Inferior parietal cortex (tissue), 1 donor: ENCODE measurements around the gene PM20D1.
"Not testable (repeated sequence)": the region's sequence is repeated elsewhere in the genome, so short reads cannot be mapped to it uniquely, and the experiment has no call there.

Source experiments
- DNase-seq: peaks from one replicate; pipeline ENCODE4 v3.0.0-alpha.2; 2016; ENCODE audit errors: extremely low spot score

Gene PM20D1

DNA sequence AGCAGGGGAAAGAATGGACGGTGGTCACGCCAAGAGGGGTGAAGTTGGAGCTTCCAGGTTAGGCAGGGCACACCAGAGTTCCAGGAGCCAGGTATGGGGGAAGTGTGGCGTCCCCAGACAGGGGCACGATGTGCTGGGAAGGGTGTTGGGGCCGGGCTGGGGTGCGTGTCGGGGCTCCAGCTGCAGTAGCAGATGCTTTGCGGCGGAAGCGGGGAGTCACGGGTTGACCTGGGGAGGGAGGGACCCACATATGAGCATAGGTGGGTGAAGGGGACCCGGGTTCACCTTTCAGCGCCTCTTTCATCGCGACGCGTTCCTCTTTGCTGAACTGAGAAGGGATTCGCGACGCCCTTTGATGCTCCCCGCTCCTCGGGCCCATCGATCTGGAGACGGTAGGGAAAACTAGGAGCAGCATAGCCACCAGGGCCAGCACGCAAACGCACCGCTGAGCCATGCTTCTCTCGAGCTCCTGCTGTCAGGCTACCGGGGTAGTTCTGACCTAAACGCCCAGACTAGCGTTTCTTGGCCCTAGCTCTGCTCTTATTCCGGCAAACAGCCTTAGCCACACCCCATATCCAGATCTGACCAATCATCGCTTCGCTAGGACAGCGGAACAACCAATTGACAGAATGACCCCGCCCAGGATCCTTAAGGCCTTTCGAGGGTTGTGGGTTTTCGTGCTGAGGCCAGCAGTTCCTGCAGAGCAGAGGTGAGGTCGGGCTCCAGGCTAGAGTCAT, at the start of gene PM20D1:
PM20D1 (minus strand) TSS at position 514 of the 737 bp plus-strand sequence; CDS start at position 454, 60 bp downstream.
- peak; percentile 86 for DNase-seq

DNA sequence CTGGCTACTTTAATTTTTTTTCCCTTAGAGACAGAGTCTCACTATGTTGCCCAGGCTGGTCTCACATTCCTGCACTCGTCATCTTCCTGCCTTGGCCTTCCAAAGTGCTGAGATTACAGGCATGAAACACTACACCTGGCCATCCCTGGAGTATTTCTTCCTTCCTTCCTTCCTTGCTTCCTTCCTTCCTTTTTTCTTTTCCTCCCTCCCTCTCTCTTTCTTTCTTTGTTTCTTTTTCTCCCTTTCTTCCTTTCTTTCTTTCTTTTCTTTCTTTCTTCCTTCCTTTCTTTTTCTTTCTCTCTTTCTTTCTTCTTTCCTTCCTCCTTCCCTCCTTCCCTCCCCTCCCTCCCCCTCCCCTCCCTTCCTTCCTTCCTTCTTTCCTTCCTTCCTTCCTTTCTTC, 46.4 kb upstream of the PM20D1 start:
- no peak for DNase-seq

GRCh38 chr1:205894119-205894518, 44.2 kb upstream of the PM20D1 start:
- DNase-seq: not testable (repeated sequence)

- DNase-seq: not testable (repeated sequence)
Measured at GRCh38 chr1:205892175-205892574, 42.2 kb upstream of the PM20D1 start.

- DNase-seq: not testable (repeated sequence)
Measured at GRCh38 chr1:205891481-205891880, 41.5 kb upstream of the PM20D1 start.

GRCh38 chr1:205890631-205891030, 40.7 kb upstream of the PM20D1 start:
- DNase-seq: not testable (repeated sequence)

DNA sequence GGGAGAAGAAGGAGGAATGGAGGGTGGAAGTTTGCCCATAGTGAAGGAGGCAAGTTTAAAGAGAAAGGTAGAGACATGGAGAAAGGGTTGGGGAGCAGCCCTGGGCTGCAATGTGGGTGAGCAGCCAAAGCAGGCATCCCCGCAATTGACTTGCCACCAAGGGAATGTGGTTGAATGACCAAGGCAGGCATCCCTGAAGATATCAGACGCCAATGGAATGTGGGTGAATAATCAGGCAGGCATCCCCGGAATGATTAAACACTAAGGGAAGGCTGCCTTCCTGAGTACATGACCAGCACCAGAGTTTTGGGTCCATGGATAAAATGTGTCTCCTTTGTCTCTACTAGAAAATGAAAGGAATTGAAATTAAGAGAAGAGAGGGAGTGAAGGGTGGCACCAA, 39.8 kb upstream of the PM20D1 start:
- DNase-seq: not testable (repeated sequence)

- not testable (repeated sequence) for DNase-seq
Measured at GRCh38 chr1:205889006-205889405, 39.1 kb upstream of the PM20D1 start.

DNA sequence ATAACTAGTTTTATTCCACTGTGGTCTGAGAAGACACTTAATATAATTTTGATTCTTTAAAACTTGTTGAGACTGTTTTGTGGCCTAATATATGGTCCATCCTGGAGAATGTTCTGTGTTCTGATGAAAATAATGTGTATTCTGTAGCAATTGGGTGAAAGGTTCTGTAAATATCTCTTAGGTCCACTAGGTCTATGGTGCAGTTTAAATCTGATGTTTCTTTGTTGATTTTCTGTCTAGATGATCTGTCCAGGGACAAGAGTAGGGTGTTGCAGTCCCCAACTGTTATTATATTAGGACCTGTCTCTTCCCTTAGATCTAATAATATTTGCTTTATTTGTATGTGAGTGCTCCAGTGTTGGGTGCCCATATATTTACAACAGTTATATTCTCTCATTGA, 33.9 kb upstream of the PM20D1 start:
- DNase-seq: no peak

DNA sequence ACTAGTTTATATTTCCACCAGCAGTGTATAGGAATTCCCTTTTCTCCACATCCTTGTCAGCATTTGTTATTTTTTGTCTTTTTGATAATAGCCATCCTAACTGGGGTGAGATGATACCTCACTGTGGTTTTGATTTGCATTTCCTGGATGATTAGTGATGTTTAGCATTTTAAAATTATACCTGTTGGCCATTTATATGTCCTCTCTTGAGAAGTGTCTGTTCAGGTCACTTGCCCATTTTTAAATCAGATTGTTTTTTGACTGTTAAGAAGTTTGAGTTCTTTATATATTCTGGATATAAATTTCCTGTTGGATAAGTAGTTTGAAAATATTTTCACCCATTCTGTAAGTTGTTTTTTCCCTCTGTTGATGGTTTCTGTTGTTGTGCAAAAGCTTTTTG, 31.0 kb upstream of the PM20D1 start:
- DNase-seq: no peak

- no peak for DNase-seq
Measured at GRCh38 chr1:205879974-205880373, 30.0 kb upstream of the PM20D1 start.

DNA sequence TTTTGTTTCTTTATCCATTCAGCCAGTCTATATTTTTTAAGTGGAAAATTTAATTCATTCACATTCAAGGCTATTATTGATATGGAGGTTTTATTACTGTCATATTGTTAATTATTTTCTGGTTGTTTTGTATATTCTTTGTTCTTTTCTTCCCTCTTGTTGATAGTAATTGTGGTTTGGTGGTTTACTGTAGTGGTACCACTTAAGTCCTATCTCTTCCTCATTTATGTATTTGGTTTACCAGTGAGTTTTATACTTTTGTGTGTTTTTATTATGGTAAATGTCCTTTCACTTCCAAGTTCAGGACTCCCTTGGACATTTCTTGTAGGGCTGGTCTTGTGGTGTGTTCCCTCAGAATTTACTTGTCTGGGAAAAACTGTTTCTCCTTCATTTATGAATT, 28.1 kb upstream of the PM20D1 start:
- no peak for DNase-seq

DNA sequence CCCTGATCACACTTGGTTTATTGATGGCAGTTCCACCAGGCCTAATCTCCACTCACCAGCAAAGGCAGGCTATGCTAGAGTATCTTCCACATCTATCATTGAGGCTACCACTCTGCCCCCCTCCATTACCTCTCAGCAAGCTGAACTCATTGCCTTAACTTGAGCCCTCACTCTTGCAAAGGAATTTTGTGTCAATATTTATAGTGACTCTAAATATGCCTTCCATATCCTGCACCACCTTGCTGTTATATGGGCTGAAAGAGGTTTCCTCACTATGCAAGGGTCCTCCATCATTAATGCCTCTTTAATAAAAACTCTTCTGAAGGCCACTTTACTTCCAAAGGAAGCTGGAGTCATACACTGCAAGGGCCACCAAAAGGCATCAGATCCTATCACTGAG, 23.2 kb upstream of the PM20D1 start:
- DNase-seq: not testable (repeated sequence)

DNA sequence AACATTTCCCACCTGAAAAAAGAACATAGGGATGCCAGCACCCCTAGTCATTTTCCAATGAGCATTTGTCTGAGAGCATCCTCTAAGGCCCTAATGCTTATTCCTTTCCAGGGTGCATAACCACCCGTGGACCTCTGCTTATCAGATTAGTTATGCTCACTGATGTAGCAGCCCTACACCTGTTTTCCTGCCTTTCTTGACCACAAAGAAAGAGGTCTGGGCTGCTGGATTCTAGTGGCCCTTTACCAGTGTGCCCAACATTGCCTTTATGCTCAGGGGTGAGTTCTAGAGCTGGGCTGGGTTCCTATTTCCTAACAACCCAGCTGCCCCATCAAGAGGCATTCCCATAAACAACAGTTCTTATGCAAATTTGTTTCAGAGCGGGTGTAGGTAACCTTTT, 20.3 kb upstream of the PM20D1 start:
- DNase-seq: no peak

GRCh38 chr1:205861540-205861939, 11.6 kb upstream of the PM20D1 start:
- DNase-seq: no peak

- no peak for DNase-seq
Measured at GRCh38 chr1:205858141-205858961, 8.4 kb upstream of the PM20D1 start.

- not testable (repeated sequence) for DNase-seq
Measured at GRCh38 chr1:205857501-205857900, 7.6 kb upstream of the PM20D1 start.

- DNase-seq: no peak
Measured at GRCh38 chr1:205856433-205856832, 6.5 kb upstream of the PM20D1 start.

DNA sequence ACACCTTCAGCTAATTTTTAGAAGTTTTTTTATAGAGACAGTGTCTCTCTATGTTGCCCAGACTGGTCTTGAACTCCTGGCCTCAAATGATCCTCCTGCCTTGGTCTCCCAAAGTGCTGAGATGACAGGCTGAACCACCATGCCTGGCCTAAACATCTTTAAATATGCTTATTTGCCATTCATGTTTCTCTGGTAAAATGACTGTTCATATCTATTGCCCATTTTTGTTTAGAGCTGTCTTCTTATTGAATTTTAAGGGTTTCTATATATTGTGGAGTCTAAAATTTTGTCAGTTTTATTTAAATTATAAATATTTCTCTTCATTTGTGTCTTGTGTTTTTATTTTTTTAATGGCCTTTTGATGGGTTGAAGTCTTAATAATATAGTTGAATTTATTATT, 3.0 kb upstream of the PM20D1 start:
- DNase-seq: no peak

GRCh38 chr1:205851993-205852392, 2.1 kb upstream of the PM20D1 start:
- no peak for DNase-seq

DNA sequence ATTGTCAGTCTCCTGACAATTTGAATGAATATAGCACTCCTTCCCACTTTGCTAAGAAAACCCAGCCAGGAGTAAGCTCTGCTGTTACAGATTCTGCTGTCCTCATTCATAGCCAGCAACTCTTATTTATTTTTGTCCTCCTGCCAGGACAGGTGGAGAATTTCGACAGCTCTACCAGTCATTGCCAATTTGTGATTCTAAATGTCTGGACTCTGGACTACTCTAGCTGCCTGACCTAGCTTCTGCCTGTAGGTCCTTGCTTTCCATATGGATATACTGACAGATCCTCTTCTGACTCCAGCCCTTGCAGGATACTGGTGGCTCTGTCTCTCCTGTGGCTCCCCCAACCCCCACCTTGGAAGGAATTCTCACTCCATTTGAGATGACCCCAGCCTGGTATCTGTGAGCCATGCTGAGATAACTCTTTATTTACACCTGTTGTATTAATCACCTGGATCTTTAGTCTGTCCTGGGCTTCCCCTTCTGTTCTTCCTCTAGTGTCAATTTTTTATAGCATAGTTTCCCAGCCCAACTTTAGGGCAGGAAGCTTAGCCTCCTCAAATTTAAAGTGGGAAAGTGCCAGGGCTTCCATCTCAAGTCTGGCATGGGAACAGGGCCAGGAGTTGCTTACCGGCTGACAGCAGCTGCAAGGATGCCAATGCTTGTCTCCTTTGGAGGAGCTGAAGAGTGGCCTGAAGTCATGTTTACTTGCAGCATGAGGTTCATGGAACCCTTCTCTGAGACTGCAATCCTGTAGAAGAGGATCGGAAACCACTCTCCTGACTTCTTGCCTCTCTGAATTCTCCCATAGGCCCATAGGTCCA, 6.7 kb downstream of the PM20D1 start:
- DNase-seq: no peak

GRCh38 chr1:205842229-205842628, 7.7 kb downstream of the PM20D1 start:
- no peak for DNase-seq
